Occipital lobe (tissue), 3 donors: Measurements from ENCODE around the gene DHRS3. TPM values are rescaled to one million over a fixed set of nuclear protein-coding genes. Genes with fewer than 3 reads are reported as not detected.

Experiments
- DNase-seq: peaks from one replicate; lab custom pipeline; 2025; lab: John Stamatoyannopoulos, UW
- small RNA-seq: library from RNA; depleted of rRNA; stranded (forward); fragments of <200 nt; gene quantifications from one replicate; pipeline ENCODE3, GENCODE V24; 2014
- total RNA-seq: library from RNA; depleted of rRNA; stranded (reverse); fragments of >200 nt; gene quantifications from one replicate; pipeline ENCODE4 v1.2.3, GENCODE V29; 2014

DHRS3 gene
- total RNA-seq, 1 donor from 2014 or later: 11.5 TPM

DNA sequence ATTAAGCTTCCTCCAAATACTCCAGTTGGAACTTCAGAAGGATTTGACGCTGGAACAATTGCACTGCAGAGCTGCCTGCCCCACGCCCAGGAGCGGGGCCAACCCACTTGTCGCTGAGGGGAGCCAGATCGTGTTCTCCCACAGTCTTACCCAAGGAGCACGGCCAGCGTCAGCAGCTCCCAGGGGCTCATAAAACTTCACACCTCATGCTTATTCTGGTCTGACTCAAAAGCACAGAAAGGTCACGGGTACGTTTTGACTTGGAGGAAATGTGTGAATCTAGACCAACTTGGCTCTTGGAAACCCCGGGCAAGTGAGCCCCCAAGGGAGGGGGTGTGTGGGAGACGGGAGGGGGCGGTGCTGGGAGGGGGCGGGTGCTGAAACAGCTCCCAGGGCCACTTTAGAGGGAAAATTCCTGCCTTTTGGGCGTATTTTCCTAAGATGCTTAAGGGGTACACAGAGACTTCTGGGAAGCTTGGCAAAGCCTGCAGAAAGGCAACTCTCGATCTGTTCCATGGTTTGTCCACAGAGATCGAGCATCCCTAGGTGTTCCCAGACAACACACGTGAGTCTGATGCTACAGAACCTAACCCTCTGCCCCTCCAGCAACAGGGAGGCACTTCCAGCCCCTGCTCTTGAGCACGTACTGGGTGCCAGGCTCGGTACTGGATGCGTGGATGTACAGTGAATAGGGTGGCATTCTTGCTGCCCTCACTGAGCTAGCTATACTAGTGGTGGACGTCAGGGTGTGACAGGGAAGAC, 98.9 kb downstream of the DHRS3 start:
- DNase-seq: no peak

Small RNA genes lying within 50 kb of the gene (small RNA-seq; reads per million reads assigned to genes)
- gene MIR6730: not detected
- not detected for gene RNU6ATAC18P

Other genes with a start within 250 kb of the DHRS3 start
- gene AADACL4, start 25.9 kb upstream of the DHRS3 start, total RNA-seq: not detected
- not detected for gene AADACL3, start 97.9 kb upstream of the DHRS3 start, total RNA-seq
- gene CFAP107, start 128.0 kb upstream of the DHRS3 start, total RNA-seq: not detected
- gene PRAMEF12, start 155.5 kb upstream of the DHRS3 start, total RNA-seq: not detected
- not detected for gene PRAMEF1, start 173.2 kb upstream of the DHRS3 start, total RNA-seq
- not detected for gene PRAMEF11, start 213.2 kb upstream of the DHRS3 start, total RNA-seq
- gene HNRNPCL1, start 230.5 kb upstream of the DHRS3 start, total RNA-seq: not detected
- not detected for gene PRAMEF2, start 238.9 kb upstream of the DHRS3 start, total RNA-seq